NCI-H226 (cell line): ENCODE results near the gene SLC25A34.
"Not testable (repeated sequence)": the region's sequence is repeated elsewhere in the genome, so short reads cannot be mapped to it uniquely, and the experiment has no call there.

Experiments used
- DNase-seq: peaks from one replicate; pipeline ENCODE4 v3.0.0-alpha.2; 2015

SLC25A34 gene

DNA sequence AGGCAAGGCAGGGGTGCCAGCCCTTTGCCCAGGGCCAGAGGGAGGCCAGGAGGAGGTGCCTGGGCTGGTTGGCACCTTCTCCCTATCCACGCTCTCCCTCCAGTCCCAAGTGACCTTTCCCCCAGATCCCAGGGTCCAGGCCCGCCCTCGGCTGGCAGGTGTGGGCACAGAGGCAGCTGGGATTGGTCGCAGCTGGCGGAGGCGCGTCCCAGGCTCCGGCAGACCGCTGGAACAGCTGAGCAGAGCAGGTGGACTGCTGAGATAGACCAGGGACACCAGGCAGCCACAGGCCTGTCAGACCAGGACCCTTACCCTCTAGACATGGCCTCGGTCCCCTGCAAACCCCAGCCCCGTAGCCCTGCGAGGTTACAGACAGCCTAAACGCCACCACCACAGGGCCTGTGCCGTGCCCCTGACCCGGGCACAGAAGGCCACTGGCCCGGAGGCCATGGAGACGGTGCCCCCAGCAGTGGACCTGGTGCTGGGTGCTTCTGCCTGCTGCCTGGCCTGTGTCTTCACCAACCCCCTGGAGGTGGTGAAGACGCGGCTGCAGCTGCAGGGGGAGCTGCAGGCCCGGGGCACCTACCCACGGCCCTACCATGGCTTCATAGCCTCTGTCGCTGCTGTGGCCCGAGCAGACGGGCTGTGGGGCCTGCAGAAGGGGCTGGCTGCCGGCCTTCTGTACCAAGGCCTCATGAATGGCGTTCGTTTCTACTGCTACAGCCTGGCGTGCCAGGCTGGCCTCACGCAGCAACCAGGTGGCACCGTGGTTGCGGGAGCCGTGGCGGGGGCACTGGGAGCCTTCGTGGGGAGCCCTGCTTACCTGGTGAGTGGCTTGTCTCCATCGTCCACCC lies at the start of gene SLC25A34:
SLC25A34 (plus strand) TSS at position 221 of the 854 bp plus-strand sequence; CDS start at position 449, 228 bp downstream.
- DNase-seq = no peak

DNA sequence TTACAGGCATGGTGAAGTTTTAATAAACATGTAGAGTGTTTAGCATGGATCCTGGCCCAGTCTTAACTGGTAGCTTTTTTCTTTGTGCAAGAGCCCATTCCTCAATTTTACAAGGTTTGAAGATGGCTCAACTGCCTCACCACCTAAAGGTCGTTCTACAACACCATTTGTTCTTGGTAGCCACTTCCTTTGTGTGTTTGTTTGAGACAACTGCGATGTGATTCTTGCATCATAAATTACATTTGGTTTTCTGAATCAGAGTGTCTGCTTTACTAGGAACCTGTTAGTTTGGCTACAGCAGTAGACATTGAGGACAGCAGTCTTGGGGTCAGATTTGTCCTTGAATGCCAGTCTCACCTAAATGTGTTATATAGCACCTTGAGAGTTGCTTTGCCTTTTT lies 48.6 kb upstream of the SLC25A34 start:
- no peak for DNase-seq

- no peak for DNase-seq
Measured at GRCh38 chr1:15690317-15690716, 45.7 kb upstream of the SLC25A34 start.

DNA sequence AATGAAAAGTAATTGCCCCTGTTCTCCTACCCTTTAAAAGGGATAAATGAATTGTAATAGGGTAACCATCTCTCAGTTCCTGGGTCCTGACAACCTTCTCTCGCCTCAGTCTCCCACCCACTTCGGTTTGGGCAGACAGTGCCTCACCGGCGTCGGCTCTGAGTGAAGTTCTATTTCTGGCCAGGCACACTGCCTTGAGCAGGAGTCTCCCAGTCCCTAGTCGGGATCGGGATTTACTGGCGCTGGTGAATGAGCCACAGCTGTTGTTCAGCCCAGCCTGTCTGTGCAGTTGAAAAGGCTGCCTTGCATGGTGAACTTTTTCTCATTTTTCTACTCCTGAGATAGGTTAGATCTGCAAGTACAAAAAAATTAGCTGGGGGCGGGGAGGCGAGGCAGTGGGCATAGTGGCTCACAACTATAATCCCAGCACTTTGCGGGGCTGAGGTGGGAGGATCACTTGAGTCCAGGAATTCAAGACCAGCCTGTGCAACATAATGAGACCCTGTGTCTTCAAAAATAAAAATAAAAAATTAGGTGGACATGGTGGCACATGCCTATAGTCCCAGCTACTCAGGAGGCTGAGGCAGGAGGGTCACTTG lies 44.5 kb upstream of the SLC25A34 start:
- no peak for DNase-seq

DNA sequence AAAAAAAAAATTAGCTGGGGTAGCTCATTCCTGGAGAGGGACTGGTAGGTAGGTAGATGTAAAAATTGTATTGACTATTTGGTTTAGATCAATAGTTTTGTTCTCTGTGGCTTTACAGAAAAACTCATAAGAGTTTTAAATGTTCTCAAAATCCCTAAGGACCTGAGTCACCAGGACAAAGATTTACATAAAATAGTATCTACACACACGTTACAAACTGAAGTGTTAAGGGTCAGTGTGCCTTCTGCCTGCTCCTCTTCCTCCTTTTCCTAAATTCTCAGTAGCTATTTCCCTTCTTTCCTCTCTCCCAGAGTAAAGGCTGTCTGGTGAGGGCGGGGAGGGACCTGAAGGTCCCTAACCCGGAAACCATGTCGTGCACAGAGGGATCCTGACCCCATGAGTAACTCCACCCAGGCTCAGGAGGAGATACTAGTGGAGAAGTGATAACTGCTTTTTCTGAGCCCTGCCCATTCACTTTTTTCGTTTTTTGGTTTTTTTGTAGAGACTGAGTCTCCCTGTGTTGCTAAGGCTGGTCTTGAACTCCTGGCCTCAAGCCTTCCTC lies 43.9 kb upstream of the SLC25A34 start:
- no peak for DNase-seq

GRCh38 chr1:15693371-15693770 lies 42.7 kb upstream of the SLC25A34 start:
- DNase-seq = no peak

GRCh38 chr1:15696956-15697521 lies 39.0 kb upstream of the SLC25A34 start:
- DNase-seq = no peak

GRCh38 chr1:15698201-15698600 lies 37.9 kb upstream of the SLC25A34 start:
- no peak for DNase-seq

DNA sequence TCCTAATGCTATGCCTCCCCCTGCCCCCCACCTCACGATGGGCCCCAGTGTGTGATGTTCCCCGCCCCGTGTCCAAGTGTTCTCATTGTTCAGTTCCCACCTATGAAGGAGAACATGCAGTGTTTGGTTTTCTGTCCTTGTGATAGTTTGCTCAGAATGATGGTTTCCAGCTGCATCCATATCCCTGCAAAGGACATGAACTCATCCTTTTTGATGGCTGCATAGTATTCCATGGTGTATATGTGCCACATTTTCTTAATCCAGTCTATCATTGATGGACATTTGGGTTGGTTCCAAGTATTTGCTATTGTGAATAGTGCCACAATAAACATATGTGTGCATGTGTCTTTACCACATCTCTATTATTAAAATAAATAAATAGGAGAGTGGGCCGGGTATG lies 36.7 kb upstream of the SLC25A34 start:
- DNase-seq = not testable (repeated sequence)

GRCh38 chr1:15700508-15700907 lies 35.5 kb upstream of the SLC25A34 start:
- peak; percentile 5 for DNase-seq

- DNase-seq = no peak
Measured at GRCh38 chr1:15701784-15702183, 34.3 kb upstream of the SLC25A34 start.

GRCh38 chr1:15702722-15703550 lies 33.1 kb upstream of the SLC25A34 start:
- DNase-seq = peak; percentile 7

GRCh38 chr1:15703562-15703961 lies 32.5 kb upstream of the SLC25A34 start:
- peak; percentile 87 for DNase-seq

- no peak for DNase-seq
Measured at GRCh38 chr1:15704526-15705183, 31.4 kb upstream of the SLC25A34 start.

DNA sequence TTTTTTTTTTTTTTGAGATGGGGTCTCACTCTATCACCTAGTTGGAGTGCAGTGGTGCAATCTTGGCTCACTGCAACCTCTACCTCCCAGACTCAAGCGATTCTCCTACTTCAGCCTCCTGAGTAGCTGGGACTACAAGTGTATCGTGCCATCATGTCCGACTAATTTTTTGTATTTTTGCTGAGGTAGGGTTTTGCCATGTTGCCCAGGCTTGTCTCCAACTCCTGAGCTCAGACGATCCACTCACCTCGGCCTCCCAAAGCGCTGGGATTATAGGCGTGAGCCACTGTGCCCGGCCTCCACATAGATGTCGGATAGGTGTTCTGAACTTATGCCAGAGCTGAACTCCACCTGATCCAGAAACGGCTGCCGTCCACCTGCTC lies 30.9 kb upstream of the SLC25A34 start:
- DNase-seq = no peak

GRCh38 chr1:15706751-15707150 lies 29.3 kb upstream of the SLC25A34 start:
- no peak for DNase-seq

GRCh38 chr1:15707239-15707925 lies 28.7 kb upstream of the SLC25A34 start:
- no peak for DNase-seq

DNA sequence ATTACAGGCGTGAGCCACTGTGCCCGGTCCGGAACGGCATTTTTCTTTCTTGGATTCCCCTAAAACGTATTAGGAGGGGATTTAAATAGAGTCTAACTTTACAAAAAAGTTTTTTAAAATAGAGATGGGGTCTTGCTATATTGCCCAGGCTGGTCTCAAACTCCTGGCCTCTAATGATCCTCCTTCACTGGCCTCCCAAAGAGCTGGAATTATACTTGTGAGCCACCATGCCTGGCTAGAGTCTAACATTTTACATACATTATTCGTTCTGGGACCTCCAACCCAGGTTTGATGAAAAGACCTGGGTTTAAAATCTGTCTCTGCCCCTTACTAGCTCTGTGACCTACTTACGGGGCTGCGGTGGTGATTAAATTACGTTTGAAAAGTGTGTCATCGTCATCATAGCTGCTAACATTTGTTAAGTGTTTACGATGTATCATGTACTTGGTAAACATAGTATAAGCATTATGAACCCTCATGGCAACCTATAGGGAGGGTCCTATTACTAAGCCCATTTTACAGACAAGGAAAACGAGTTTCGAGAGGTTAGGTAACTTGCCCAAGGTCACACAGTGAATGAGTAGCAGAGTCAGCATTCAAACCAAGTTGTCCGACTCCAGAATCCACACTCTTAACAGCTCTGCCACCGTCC lies 27.4 kb upstream of the SLC25A34 start:
- DNase-seq = no peak

- DNase-seq = no peak
Measured at GRCh38 chr1:15709226-15709625, 26.8 kb upstream of the SLC25A34 start.

- DNase-seq = no peak
Measured at GRCh38 chr1:15712168-15712567, 23.9 kb upstream of the SLC25A34 start.
